Mesenchymal stem cell (in vitro differentiated cells and primary cell): ENCODE measurements around the gene ZNF12.
"Not testable (repeated sequence)": the region's sequence is repeated elsewhere in the genome, so short reads cannot be mapped to it uniquely, and the experiment has no call there.

ENCODE experiments used
- DNase-seq: peaks from one replicate; pipeline ENCODE4 v3.0.0-alpha.2; 2013
- H2AFZ ChIP-seq: one replicate; pipeline ENCODE4 v1.6.1; 2013; ENCODE audit warnings: low read depth, mild to moderate bottlenecking, control low read depth, inconsistent platforms, low read length, moderate library complexity
- H2AK5ac ChIP-seq: 2 replicates; pipeline ENCODE4 v1.6.1; 2013; ENCODE audit warnings: low read length, moderate library complexity, mild to moderate bottlenecking, inconsistent platforms; ENCODE audit not compliant: severe bottlenecking
- H2BK120ac ChIP-seq: one replicate; pipeline ENCODE4 v1.6.1; 2013; ENCODE audit warnings: low read depth, mild to moderate bottlenecking, inconsistent platforms, low read length, moderate library complexity
- H2BK12ac ChIP-seq, 2 experiments: one replicate each; pipeline ENCODE4 v1.6.1; 2013; ENCODE audit warnings: inconsistent platforms in 2 of 2, low read length in 2 of 2, mild to moderate bottlenecking in 2 of 2, moderate library complexity in 2 of 2, control low read depth in 1 of 2
- H2BK15ac ChIP-seq: one replicate; pipeline ENCODE4 v1.6.1; 2013; ENCODE audit warnings: mild to moderate bottlenecking, low read depth, inconsistent platforms; ENCODE audit not compliant: poor library complexity, severe bottlenecking
- H2BK5ac ChIP-seq: 2 replicates; pipeline ENCODE4 v1.6.1; 2013; ENCODE audit warnings: low read depth, mild to moderate bottlenecking, low read length, control low read depth, inconsistent platforms; ENCODE audit not compliant: poor library complexity, severe bottlenecking
- H3K14ac ChIP-seq, 2 experiments: one replicate each; pipeline ENCODE4 v1.6.1; 2013; ENCODE audit warnings: inconsistent platforms in 2 of 2, low read length in 2 of 2, control low read depth in 1 of 2, mild to moderate bottlenecking in 1 of 2, moderate library complexity in 1 of 2
- H3K18ac ChIP-seq, 2 experiments: one replicate each; pipeline ENCODE4 v1.6.1; 2013; ENCODE audit warnings: inconsistent platforms in 2 of 2, low read length in 2 of 2, control low read depth in 1 of 2, low read depth in 1 of 2, mild to moderate bottlenecking in 1 of 2
- H3K23ac ChIP-seq, 2 experiments: one replicate each; pipeline ENCODE4 v1.6.1; 2013; ENCODE audit warnings: inconsistent platforms in 2 of 2, low read length in 2 of 2, mild to moderate bottlenecking in 2 of 2, moderate library complexity in 2 of 2, control low read depth in 1 of 2
- H3K27ac ChIP-seq: 2 replicates; pipeline ENCODE4 v1.5.1; 2013; ENCODE audit warnings: mild to moderate bottlenecking, moderate library complexity, low read length, control low read depth, inconsistent platforms; ENCODE audit not compliant: poor library complexity, severe bottlenecking
- H3K27me3 ChIP-seq, 2 experiments: 2 replicates each; pipeline versions ENCODE4 v1.6.1 to v1.7.0; 2013; ENCODE audit warnings: low read length in 2 of 2, mild to moderate bottlenecking in 2 of 2, moderate library complexity in 2 of 2, control low read depth in 1 of 2, inconsistent platforms in 1 of 2; ENCODE audit not compliant: control insufficient read depth in 1 of 2, insufficient read depth in 1 of 2
- H3K36me3 ChIP-seq, 2 experiments: 2 replicates each; pipeline versions ENCODE4 v1.6.1 to v1.7.0; 2013; ENCODE audit warnings: low read length in 2 of 2, control low read depth in 1 of 2, inconsistent platforms in 1 of 2, low read depth in 1 of 2, mild to moderate bottlenecking in 1 of 2; ENCODE audit not compliant: insufficient read depth in 2 of 2, control insufficient read depth in 1 of 2
- H3K4ac ChIP-seq, 2 experiments: one replicate each; pipeline ENCODE4 v1.6.1; 2013; ENCODE audit warnings: inconsistent platforms in 2 of 2, low read length in 2 of 2, mild to moderate bottlenecking in 2 of 2, moderate library complexity in 2 of 2, control low read depth in 1 of 2, low read depth in 1 of 2
- H3K4me1 ChIP-seq: 2 replicates; pipeline ENCODE4 v1.6.1; 2013; ENCODE audit warnings: low read depth, low read length, control low read depth; ENCODE audit not compliant: control insufficient read depth, insufficient read depth
- H3K4me2 ChIP-seq: 2 replicates; pipeline ENCODE4 v1.6.1; 2013; ENCODE audit warnings: low read length, mild to moderate bottlenecking, inconsistent platforms; ENCODE audit not compliant: poor library complexity, severe bottlenecking
- H3K4me3 ChIP-seq, 2 experiments: 2 replicates each; pipeline versions ENCODE4 v1.5.1 to v1.7.0; 2013; ENCODE audit warnings: low read length in 2 of 2, mild to moderate bottlenecking in 2 of 2, control low read depth in 1 of 2, low read depth in 1 of 2; ENCODE audit not compliant: insufficient read depth in 1 of 2
- H3K79me1 ChIP-seq: replicated peaks from 2 replicates; pipeline ENCODE4 v1.6.1; 2013; ENCODE audit warnings: mild to moderate bottlenecking, control low read depth, low read length, inconsistent platforms; ENCODE audit not compliant: poor library complexity, severe bottlenecking
- H3K9ac ChIP-seq: 2 replicates; pipeline ENCODE4 v1.7.0; 2013; ENCODE audit warnings: mild to moderate bottlenecking, low read length, moderate library complexity
- H3K9me3 ChIP-seq: 2 replicates; pipeline ENCODE4 v1.7.0; 2013; ENCODE audit warnings: mild to moderate bottlenecking, low read length; ENCODE audit not compliant: control insufficient read depth
- H4K8ac ChIP-seq: one replicate; pipeline ENCODE4 v1.6.1; 2013; ENCODE audit warnings: inconsistent platforms, mild to moderate bottlenecking, low read length, moderate library complexity
- H4K91ac ChIP-seq: one replicate; pipeline ENCODE4 v1.6.1; 2013; ENCODE audit warnings: mild to moderate bottlenecking, low read length, inconsistent platforms
- WGBS: methylation state at CpG from one replicate; pipeline ENCODE4 v1.1.7; 2013; ENCODE audit warnings: mixed read lengths; 5-methylcytosine and 5-hydroxymethylcytosine counted together

ZNF12 gene

DNA sequence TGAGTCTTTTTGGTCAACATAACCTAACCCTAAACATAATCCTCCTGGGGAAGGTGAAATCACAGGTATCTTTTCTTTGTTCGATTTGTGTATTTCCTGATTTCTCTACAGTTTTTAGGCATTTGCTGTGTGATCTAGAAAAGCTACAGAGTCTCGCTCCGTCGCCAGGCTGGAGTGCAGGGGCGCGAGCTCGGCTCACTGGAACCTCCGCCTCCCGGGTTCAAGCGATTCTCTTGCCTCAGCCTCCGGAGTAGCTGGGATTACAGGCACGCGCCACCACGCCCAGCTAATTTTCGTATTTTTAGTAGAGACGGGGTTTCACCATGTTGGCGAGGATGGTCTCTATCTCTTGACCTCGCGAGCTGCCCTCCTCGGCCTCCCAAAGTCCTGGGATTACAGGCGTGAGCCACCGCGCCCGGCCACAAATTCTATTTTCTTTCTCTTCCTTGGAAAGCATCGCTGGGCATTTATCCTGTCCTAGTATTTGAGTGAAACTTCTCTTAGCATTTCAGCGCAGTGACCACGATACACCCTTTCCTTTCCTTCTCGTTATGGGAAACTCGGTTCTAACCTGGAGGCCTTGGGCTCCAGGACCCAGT is 22.2 kb upstream of the ZNF12 start:
- Histone ChIP-seq H2AFZ (peak overlapping the region; percentile 91), H3K4me3 (peak overlapping the region in 1 of 2 experiments; percentile 90), H3K36me3 (peaks cover 8 to 17% of the 10 kb centered on the region in 2 experiments), H4K8ac (peak overlapping the region; percentile 70), H3K18ac (peak overlapping the region in 1 of 2 experiments; percentile 77), H3K9ac (peak overlapping the region; percentile 91), H3K4ac (peak overlapping the region in 1 of 2 experiments; percentile 44)
- not testable (repeated sequence) for H3K4me2 ChIP-seq, H2AK5ac ChIP-seq, H3K9me3 ChIP-seq, H4K91ac ChIP-seq, H3K79me1 ChIP-seq, H2BK5ac ChIP-seq, DNase-seq, H3K14ac ChIP-seq, H3K4me1 ChIP-seq, H3K27me3 ChIP-seq, H3K23ac ChIP-seq, H2BK120ac ChIP-seq, H2BK15ac ChIP-seq, H2BK12ac ChIP-seq, H3K27ac ChIP-seq
- 87% methylated on average over 29 of the region's 29 CpGs for WGBS

DNA sequence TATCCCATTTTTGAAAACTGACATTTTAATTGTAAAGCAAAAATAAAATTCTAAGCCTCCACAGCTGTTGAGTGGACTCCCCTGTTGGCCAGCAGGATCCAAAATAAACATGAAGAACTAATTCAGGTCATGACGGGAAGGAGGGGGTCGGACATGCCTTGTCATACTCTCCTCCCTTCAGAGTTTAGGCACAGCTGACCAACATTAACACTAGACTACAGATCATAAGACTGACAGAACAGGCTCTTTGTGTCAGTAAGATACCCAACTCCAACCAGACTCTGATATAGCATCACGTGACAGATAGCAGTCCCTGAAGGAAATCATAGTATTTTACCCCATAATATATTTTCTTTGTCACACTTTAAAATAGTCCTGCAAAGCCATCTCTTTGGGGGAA is 20.9 kb upstream of the ZNF12 start:
- Histone ChIP-seq H2BK15ac (no peak overlapping the region), H3K4me2 (no peak overlapping the region), H3K36me3 (peaks cover 3 to 4% of the 10 kb centered on the region in 2 experiments), H2BK5ac (no peak overlapping the region), H3K9ac (no peak overlapping the region), H3K27ac (no peak overlapping the region), H2AK5ac (no peak overlapping the region), H3K4ac (no peak overlapping the region), H2AFZ (no peak overlapping the region), H3K4me3 (no peak overlapping the region), H3K23ac (no peak overlapping the region), H2BK120ac (no peak overlapping the region), H3K79me1 (peaks cover 1% of the 10 kb centered on the region), H3K27me3 (no peaks in the 10 kb centered on the region), H3K4me1 (peaks cover 5% of the 10 kb centered on the region), H3K14ac (no peak overlapping the region), H3K18ac (no peak overlapping the region), H3K9me3 (no peaks in the 10 kb centered on the region), H4K91ac (no peak overlapping the region), H4K8ac (no peak overlapping the region), H2BK12ac (no peak overlapping the region)
- DNase-seq: no peak
- WGBS: 91% methylated on average over 3 of the region's 3 CpGs

GRCh38 chr7:6726341-6726740 is 19.6 kb upstream of the ZNF12 start:
- 94% methylated on average over 5 of the region's 5 CpGs for WGBS
- H2BK12ac ChIP-seq, H3K36me3 ChIP-seq, H3K4ac ChIP-seq, H2BK120ac ChIP-seq, H3K27ac ChIP-seq, DNase-seq, H2BK5ac ChIP-seq, H4K8ac ChIP-seq, H3K27me3 ChIP-seq, H3K4me1 ChIP-seq, H3K4me3 ChIP-seq, H3K23ac ChIP-seq, H3K9ac ChIP-seq, H3K79me1 ChIP-seq, H3K9me3 ChIP-seq, H2AK5ac ChIP-seq, H3K4me2 ChIP-seq, H2BK15ac ChIP-seq, H3K14ac ChIP-seq, H4K91ac ChIP-seq, H3K18ac ChIP-seq, H2AFZ ChIP-seq: not testable (repeated sequence)

DNA sequence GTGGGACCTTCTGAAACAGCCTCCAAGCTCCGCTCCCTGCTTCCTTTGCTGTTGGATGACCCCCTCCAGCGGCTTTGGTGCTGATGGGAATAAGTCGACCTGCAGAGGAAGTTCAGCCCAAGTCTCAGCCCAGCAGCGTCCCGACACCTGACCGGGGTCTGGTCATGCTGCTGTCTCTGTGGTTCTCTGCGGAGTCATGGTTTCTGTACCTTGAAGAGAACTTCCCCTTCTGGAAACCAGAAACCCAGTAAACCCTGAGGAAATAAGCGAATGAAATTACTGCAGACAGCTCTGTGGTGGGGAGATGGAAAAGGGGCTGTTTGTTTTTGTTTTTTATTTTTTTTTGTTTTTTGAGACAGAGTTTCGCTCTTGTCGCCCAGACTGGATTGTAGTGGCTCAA is 18.3 kb upstream of the ZNF12 start:
- H3K14ac ChIP-seq: no peak overlapping the region
- no peak overlapping the region for H2BK12ac ChIP-seq
- no peak overlapping the region for H2BK120ac ChIP-seq
- no peaks in the 10 kb centered on the region for H3K4me1 ChIP-seq
- H3K27me3 ChIP-seq: peaks cover 5 to 7% of the 10 kb centered on the region in 2 experiments
- H3K4ac ChIP-seq: no peak overlapping the region
- H3K27ac ChIP-seq: no peak overlapping the region
- no peak overlapping the region for H4K8ac ChIP-seq
- no peaks in the 10 kb centered on the region for H3K36me3 ChIP-seq
- H2BK5ac ChIP-seq: no peak overlapping the region
- no peaks in the 10 kb centered on the region for H3K9me3 ChIP-seq
- no peak for DNase-seq
- H3K18ac ChIP-seq: no peak overlapping the region
- H3K9ac ChIP-seq: no peak overlapping the region
- no peak overlapping the region for H3K4me2 ChIP-seq
- no peak overlapping the region for H3K4me3 ChIP-seq
- WGBS: 92% methylated on average over 10 of the region's 10 CpGs
- H2AFZ ChIP-seq: no peak overlapping the region
- H3K79me1 ChIP-seq: no peaks in the 10 kb centered on the region
- no peak overlapping the region for H4K91ac ChIP-seq
- no peak overlapping the region for H3K23ac ChIP-seq
- H2AK5ac ChIP-seq: no peak overlapping the region
- no peak overlapping the region for H2BK15ac ChIP-seq
